HG03175 (cell line): ENCODE results near the gene TIGD7.

Experiments
- ATAC-seq: cut with Tn5 transposase; IDR thresholded peaks from one replicate; pipeline ENCODE4 v1.9.1; 2021; ENCODE audit warnings: mild to moderate bottlenecking, moderate library complexity; ENCODE audit not compliant: unreplicated experiment

The TIGD7 gene, protein sequence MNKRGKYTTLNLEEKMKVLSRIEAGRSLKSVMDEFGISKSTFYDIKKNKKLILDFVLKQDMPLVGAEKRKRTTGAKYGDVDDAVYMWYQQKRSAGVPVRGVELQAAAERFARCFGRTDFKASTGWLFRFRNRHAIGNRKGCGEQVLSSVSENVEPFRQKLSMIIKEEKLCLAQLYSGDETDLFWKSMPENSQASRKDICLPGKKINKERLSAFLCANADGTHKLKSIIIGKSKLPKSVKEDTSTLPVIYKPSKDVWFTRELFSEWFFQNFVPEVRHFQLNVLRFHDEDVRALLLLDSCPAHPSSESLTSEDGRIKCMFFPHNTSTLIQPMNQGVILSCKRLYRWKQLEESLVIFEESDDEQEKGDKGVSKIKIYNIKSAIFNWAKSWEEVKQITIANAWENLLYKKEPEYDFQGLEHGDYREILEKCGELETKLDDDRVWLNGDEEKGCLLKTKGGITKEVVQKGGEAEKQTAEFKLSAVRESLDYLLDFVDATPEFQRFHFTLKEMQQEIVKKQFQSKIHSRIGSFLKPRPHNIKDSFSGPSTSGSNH

DNA sequence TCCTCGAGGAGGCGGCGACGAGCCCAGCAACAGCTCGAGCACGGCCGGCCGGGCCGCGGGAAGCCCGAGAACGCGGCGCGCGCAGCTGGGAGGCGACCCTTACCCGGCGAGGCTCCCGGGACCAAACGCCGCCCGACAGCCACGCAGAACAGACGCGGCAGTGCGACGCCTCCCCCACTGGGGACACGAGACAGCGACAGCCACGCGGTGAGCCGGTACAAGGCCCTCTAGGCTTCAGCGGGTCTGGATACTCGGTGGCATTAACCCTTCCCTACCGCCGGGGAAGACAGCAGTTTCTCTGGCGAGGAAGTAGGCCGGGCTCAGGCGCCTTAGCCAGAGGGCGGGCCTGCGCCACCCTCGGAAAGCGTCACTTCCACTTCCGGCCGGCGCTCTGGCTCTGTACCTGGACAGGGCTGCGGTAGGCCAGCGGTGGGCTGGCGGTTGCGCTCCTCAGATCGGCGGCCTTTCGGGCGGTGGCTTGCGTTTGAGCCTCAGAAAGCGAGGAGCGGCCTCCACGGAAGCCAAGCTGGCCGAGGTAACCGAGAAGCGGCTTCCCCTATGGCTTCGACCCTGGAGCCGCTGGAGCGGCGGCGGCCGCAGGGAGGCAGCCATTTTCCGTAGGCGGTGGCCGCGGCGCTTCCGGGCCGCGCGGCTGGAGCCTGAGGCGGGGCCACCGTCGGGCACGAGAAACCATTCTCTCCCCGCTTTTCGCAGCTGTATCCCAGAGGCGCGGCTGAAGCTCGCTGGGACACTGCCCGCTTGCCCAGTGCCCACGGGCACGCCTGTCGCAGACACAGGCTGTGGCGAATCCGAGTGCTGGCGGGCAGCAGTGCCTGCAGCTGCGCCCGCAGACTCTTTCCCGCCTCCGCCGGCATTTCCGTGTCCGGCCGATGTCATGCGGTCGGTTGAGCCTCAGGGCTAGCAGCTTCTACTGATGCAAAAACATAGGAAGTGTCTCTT lies at the start of gene TIGD7, which contains the start of gene ZNF75A:
Gene TIGD7 (minus strand): TSS at position 322 of the 960 bp plus-strand sequence. CDS start 4,816 bp downstream, outside the sequence.
Gene ZNF75A (plus strand): TSS at position 389 of the 960 bp plus-strand sequence. CDS start 2,932 bp downstream, outside the sequence.
- ATAC-seq = peak; percentile 94

DNA sequence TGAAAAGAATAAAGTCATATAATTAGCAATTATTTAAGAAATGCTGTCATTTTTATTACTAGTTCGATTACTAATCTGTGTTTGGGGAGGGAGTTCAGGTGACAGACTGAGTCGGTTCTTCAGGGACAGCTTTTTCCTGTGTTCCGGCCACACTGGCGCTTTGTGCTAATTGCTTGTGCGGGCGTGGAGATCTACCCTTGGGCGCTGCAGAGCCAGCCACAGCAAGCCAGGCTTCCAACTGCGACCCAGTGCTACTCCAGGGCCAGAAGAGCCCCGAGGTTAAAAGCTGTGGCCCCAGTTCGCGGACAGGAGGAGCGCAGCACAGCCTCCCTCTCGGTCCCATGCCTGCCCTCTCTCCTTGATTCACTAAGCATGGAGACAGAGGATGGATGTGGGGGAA lies 43.9 kb upstream of the TIGD7 start:
- ATAC-seq = no peak

DNA sequence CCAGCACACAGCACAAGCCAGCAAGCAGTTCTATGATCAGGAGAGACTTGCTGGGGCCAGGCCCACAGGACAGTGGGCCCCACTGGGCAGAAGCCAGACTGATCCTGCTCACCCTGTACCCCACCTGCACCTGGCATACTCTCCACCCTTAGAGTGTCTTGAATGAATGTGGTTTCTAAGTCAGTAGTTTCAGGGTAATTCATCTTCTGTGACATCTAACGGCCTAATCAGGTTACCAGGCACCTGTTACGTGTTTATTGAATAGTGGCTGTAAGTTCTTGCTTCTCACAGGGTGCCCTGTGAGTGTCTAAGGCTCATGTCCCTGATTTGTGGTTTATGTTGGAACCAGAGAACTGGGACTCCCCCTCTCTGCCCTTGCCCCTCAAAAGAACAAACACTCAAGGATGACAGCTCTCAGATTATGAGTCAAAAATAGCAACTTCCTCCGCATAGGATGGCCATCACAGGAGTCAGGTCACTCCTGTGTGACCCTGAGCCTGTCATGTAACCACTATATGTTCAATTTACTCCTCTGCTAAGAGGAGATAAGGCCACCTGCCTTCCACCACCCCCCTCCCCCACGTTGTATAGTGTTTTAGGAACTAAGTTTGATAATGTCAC lies 43.4 kb upstream of the TIGD7 start:
- ATAC-seq = no peak

DNA sequence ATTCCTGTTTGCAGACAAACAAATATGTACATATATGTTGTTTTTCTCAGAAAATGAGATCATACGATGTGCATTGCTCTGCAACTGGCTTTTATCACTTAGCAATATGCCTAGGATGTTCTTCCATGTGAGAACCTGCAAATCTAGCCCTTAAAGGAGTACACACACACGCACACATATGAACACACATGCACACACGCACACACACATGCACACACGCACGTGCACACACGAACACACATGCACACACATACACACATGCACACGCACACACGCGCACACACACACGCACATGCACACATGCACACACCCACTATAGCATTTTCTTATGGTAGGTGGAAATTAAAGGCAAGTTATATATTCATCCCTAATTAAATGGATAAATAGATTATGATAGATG lies 42.4 kb upstream of the TIGD7 start:
- ATAC-seq = no peak

DNA sequence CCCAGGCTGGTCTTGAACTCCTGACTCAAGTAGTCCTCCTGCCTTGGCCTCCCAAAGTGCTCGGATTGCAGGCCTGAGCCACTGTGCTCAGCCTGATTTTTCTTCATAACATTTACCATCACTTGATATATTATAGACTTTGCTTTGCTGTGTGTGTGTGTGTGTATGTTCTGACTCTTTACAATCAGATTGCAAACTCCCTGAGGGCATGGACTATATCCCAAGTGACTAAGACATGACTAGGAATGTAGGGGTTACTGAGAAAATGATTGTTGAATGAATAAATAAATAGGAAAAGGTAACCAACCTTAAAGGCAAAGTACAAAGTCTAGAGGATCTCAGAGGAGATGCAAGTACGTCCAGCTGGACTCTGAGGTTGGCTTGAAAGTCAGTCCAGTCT lies 40.8 kb upstream of the TIGD7 start:
- no peak for ATAC-seq

DNA sequence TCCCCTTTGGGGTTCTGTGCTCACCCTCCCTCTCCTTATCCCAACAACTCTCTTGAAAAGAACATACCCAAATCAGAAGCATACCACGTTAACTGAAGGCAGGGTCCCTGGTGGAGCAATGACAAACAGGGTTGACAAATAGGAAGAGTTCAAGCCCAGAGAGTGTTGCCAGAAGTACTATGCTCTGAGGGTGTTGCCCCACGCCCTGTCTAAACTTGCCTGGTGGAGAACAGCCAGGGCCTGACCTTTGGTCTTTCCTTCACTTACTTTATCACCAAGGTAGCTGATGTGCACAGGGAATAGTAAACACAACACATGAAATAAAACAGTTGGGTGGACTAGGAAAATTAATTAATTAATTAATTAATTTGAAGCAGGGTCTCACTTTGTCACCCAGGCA lies 23.4 kb upstream of the TIGD7 start:
- no peak for ATAC-seq

DNA sequence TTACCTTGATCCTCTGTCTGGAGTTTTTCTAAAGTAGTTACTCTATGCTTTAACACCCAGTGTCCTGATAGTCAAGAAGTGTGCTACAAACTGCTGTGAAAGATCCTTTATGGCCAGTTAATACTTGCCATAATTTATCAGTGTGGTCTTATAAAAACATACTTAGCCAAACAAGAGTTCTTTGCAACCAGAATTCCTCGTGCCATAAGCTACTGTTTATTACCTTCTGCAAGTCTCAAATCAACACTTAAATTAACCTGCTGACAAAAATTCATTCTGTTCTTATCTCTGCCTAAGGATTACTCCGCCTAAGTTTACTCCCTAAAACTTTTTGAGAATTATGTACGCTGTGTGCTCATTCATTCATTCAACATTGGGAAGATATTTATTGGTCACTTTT lies 22.9 kb upstream of the TIGD7 start:
- ATAC-seq = no peak

DNA sequence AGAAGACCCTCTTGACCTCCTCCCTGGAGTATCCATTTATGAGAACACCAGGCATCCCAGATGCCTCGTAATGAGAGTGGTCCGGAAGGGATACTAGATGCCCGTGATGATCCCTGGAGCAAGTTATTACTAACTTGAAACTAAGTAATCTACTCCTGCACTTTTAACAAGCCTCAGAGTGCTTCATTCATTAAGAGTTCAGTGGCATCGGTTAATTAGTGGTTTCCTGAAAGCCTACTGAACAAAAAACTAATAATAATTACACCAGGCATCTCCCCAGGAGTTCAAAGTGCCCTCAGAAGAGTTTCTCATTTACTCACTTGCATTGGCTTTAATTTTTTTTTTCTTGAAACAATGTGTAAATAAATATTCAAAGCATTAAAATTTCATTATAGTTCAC lies 22.3 kb upstream of the TIGD7 start:
- no peak for ATAC-seq

DNA sequence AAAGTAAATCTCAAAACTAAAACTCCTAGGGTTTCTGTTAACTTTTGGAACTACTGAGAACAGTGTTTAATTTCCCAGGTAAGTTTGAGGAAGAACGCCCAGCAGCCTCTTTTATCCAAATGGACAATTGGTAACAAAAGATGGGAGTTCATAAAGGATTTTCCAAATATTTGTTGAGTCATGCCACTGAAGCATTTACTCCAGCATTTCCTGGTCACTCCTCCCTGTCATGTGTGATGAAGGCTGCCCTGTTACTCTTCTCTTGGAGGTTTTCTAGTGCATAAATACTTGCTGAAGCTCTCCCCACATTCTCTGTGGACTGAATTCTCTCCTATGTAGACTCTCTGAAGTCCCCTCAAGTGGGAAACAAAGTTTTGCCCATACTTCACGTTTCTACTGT lies 16.6 kb upstream of the TIGD7 start:
- no peak for ATAC-seq

DNA sequence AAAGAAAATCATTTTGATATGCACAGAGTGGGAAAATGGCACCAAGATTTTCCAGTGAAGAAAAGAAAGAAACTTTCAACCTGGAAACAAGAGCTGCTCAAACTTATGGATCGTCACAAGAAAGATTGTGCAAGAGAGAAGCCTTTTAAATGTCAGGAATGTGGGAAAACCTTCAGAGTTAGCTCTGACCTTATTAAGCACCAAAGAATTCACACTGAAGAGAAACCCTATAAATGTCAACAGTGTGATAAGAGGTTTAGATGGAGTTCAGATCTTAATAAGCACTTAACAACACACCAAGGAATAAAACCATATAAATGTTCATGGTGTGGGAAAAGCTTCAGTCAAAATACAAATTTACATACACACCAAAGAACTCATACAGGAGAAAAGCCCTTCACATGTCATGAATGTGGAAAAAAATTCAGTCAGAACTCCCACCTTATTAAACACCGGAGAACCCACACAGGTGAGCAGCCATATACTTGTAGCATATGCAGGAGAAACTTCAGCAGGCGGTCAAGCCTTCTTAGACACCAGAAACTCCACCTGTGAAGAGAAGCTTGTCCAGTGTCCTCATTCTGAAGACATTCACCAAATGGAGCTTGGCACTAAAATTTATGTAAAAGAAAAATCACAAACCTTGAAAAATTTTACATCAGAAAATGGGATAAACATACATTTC lies 12.2 kb upstream of the TIGD7 start:
- ATAC-seq = no peak

DNA sequence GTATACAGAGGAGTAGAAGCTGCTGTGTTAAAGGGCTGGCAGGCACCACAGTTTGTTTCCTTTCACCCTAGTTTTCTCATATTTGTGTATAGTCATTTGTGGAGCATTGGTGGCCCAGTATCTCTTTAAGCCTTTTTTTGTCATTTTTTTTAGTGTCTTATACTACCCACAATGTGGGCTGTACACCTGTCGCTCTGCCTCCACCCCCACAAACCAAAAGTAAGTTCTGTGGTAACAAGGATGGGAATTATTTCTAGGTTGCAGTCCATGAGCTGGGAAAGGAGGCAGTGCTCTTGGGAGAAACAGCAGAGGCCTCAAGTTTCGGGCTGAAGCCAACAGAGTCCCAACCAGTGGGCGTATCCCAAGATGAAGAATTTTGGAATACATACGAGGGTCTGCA lies 6.3 kb upstream of the TIGD7 start:
- ATAC-seq = no peak

DNA sequence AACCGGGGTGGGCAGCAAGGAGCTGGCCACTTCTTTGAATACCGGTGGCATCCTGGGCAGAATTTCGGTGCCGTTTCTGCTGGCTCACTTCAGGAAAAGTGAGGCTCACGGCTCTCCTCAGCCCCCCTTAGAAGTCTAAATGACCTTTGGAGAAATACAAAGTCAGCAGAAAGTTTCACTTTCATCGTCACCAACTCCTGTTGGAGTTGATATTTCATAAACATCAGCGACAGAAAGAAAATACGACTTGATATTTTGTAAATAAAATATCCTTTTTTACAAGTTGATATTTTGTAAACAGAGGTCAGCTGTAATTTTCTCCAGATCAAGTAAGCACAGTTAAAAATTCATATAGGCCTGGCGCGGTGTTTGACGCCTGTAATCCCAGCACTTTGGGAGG lies 848 bp upstream of the TIGD7 start:
- ATAC-seq = no peak

DNA sequence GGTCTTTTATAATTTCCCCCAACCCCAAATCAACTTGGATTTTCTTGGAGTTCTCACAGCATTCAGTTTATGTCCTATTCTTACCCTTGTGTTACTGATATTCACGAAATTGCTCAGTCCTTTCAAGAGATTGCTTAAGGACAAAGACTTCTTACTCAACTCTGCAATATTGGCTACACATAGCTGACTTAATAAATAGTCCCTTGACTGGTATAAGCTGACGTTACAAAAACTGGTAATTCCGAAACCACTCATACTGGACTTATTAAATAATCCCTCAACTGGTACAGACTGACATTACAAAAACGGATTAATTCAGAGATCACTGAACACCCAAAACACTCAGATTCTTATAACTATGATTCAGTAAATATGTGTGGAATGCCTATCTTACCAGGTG lies 860 bp downstream of the TIGD7 start:
- ATAC-seq = no peak

DNA sequence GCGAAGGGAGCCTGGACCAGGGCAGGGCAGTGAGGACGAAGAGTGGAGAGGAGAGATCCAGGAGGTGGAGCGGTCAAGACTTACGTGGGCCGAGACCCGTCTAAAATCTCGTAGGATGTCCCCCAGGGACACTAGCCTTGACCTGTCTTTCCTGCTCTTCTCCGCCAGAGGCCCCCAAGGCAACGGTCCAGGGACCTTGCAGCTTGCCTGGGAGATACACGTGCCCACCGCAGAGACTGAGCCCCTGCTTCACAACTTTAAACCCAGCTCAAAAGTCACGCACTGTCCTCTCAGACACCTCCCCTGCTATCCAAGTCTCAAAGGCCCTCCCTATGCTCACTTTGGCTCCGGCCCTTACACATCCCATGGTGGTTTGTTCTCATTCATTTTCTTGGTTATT lies 9.4 kb downstream of the TIGD7 start:
- ATAC-seq = no peak

DNA sequence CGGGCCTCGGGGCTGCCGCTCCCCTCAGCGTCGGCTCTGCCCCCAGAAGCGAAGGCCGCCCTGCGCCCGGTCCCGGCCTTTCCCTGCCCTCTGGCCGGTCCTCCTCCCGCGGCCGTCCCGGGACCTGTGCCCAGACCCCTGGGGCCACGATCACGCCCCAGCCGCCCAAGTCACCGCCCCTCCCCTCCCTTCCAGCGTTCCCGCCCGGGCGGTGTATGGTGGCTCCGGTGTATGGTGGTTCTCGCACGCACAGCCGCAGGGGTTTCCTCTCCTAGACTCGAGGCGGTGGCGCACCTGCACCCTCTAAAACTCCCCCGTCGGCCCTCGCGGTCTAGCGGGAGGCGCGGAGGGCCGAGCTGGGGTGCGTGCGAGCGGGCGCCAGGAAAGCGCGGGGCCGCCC lies 10.0 kb downstream of the TIGD7 start:
- ATAC-seq = no peak

DNA sequence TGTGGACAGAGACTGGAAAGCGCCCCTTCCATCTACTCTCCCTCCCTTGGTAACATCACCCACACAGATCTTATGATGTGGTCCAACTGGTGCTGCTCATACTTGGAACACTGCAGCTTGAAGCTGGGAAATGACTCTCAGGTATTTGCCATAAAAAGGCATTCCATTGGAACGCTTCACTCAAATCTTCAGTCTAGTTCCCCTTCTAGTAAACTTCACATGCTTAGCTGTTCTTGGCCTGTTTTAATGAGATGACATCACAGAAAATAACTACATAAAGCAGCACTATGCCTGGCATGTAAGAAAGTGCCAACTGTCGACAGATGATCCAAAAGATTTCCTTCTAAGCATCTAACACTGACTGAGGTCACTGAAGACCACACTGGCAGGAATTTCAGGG lies 12.6 kb downstream of the TIGD7 start:
- no peak for ATAC-seq

DNA sequence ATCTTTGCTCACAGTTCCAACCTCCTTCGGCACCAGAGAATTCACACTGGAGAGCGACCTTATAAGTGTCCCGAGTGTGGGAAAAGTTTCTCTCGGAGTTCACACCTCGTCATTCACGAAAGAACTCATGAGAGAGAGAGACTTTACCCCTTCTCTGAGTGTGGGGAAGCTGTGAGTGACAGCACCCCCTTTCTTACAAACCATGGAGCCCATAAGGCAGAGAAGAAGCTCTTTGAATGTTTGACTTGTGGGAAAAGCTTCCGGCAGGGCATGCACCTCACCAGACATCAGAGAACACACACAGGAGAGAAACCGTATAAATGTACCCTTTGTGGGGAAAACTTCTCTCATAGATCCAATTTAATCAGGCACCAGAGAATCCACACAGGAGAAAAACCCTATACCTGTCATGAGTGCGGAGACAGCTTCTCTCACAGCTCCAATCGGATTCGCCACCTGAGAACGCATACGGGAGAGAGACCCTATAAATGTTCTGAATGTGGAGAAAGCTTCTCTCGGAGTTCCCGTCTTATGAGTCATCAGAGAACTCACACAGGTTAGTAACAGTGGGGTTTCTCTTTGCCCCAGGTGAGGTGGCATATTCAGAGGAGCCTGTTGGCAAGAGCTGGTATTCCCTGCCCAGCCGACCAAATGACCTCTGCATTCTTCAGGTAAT lies 15.1 kb downstream of the TIGD7 start:
- no peak for ATAC-seq

DNA sequence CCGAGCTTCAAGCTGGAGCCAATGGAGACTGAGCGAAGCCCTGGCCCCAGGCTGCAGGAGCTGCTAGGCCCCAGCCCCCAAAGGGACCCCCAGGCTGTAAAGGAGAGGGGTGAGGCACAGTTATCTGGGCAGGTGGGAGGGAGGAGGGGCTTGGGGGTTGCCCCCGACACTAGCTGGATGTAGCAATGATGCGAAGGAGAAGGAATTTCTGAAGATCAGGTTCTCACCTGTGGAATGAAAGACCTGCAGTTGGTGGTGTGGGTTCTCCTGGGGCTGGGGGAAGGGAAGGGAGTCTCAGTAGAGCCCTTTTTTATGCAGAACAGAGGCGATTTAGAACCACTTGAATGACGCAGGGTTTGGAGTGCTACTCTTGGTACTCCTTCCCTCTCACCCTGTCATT lies 20.1 kb downstream of the TIGD7 start:
- ATAC-seq = no peak

DNA sequence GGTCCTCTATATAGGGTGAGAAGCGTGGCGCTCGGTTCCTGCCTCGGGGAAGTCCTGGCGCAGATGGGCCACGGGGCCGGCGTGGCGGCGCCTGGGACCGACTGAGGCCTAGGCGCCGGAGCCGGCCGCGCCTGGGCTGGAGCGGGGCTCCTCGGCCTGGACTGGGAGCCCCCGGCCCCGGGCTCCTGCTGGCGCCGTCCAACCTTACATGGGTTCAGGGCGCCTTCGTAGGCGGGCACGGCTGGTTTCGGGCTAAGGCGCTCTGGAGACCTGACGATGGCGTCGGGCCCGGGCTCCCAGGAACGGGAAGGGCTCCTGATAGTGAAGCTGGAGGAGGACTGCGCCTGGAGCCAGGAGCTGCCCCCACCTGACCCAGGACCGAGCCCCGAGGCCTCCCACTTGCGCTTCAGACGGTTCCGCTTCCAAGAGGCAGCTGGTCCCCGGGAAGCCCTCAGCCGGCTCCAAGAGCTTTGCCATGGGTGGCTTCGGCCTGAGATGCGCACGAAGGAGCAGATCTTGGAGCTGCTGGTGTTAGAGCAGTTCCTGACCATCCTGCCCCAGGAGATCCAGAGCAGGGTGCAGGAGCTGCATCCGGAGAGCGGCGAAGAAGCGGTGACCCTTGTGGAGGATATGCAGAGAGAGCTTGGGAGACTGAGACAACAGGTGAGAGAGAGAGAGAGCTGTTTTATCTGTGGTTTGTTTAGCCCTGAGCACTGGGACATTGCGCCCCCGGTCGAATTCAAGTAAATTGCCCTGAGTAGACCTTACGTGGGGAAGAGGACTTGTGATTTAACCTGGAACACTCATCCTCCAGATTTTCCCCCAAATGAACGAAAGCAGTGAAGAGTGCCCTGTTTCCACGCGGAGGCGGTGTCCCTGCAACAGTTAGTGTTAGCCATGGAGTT lies 21.4 kb downstream of the TIGD7 start:
- no peak for ATAC-seq
